HFF-Myc (cell line): Measurements from ENCODE around the gene PRCC.

ENCODE experiments used
- DNase-seq: peaks from one replicate; pipeline ENCODE4 v3.0.0-alpha.2; 2011; ENCODE audit warnings: low read depth; ENCODE audit errors: extremely low read depth
- H3K4me3 ChIP-seq: replicated peaks from 2 replicates; pipeline ENCODE4 v1.5.1; 2011; ENCODE audit warnings: low read depth, mild to moderate bottlenecking, control low read depth, low read length
- TF ChIP-seq, protein P1 (sequence below): IDR thresholded peaks from 2 replicates; pipeline ENCODE4 v1.5.1; 2012; ENCODE audit warnings: mild to moderate bottlenecking, low read depth, low read length, control low read depth; ENCODE audit errors: missing control alignments

Gene PRCC

GRCh38 chr1:156806512-156807440 is 39.4 kb downstream of the PRCC start:
- TF ChIP-seq, protein P1, sequence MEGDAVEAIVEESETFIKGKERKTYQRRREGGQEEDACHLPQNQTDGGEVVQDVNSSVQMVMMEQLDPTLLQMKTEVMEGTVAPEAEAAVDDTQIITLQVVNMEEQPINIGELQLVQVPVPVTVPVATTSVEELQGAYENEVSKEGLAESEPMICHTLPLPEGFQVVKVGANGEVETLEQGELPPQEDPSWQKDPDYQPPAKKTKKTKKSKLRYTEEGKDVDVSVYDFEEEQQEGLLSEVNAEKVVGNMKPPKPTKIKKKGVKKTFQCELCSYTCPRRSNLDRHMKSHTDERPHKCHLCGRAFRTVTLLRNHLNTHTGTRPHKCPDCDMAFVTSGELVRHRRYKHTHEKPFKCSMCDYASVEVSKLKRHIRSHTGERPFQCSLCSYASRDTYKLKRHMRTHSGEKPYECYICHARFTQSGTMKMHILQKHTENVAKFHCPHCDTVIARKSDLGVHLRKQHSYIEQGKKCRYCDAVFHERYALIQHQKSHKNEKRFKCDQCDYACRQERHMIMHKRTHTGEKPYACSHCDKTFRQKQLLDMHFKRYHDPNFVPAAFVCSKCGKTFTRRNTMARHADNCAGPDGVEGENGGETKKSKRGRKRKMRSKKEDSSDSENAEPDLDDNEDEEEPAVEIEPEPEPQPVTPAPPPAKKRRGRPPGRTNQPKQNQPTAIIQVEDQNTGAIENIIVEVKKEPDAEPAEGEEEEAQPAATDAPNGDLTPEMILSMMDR = no peak

DNA sequence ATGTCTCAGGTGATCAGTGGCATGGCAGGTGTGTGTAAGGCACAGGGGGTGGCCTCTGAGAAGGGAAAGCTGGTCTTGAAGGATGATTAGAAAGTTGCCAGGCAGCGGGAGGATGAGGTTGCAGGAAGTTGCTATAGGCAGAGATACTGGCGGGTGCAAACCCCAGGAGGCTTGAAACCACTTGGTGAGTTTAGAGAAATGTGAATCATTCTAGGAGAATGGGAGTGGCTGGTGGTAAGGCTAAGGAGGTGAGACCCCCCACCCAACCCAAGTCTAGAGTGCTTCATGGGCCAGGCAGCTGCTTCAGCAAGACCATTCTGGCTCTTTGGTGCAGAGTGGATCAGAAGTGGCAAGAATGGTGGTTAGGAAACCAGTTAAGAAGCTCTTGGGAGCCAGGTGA is 40.3 kb downstream of the PRCC start:
- TF ChIP-seq, protein P1 = no peak
- DNase-seq = no peak

More at GRCh38 chr1:156806512-156807440, 39.4 kb downstream of the PRCC start:
- H3K4me3 ChIP-seq = no peak overlapping the region
- DNase-seq = no peak

GRCh38 chr1:156808186-156809030 is 41.1 kb downstream of the PRCC start:
- TF ChIP-seq, protein P1 = no peak
- H3K4me3 ChIP-seq = no peak overlapping the region

More for the DNA sequence above, 40.3 kb downstream of the PRCC start:
- no peak overlapping the region for H3K4me3 ChIP-seq

GRCh38 chr1:156809281-156809680 is 41.9 kb downstream of the PRCC start:
- TF ChIP-seq, protein P1 = no peak
- DNase-seq = no peak
- no peak overlapping the region for H3K4me3 ChIP-seq

More at GRCh38 chr1:156808186-156809030, 41.1 kb downstream of the PRCC start:
- DNase-seq = no peak

- DNase-seq = no peak
- TF ChIP-seq, protein P1 = no peak
- H3K4me3 ChIP-seq = no peak overlapping the region
Measured at GRCh38 chr1:156809711-156810366, 42.5 kb downstream of the PRCC start.

- H3K4me3 ChIP-seq = no peak overlapping the region
- no peak for DNase-seq
- TF ChIP-seq, protein P1 = no peak
Measured at GRCh38 chr1:156811168-156811567, 43.8 kb downstream of the PRCC start.
